ENCODE results near the gene PRRT2. TPM values are rescaled to one million over a fixed set of nuclear protein-coding genes. Genes with fewer than 3 reads are reported as not detected.

Gene PRRT2
- total RNA-seq, 1 donor, result 1.4 TPM

- Histone ChIP-seq H3K4me2 (ENCODE audit: insufficient read depth, low read length) (peak overlapping the region; percentile 83), H3K79me2 (ENCODE audit: insufficient read depth, low read length) (peaks cover 21% of the 10 kb centered on the region), H3K27ac (ENCODE audit: low read depth, low read length) (peak overlapping the region; percentile 96), H3K27me3 (ENCODE audit: insufficient read depth, low read length) (no peaks in the 10 kb centered on the region), H3K9me3 (ENCODE audit: low read depth, low read length) (no peaks in the 10 kb centered on the region), H2AFZ (ENCODE audit: low read length) (peak overlapping the region; percentile 97), H3K4me3 (ENCODE audit: insufficient read depth, low read length) (peak overlapping the region; percentile 93), H3K36me3 (ENCODE audit: insufficient read depth, low read length) (peaks cover 14% of the 10 kb centered on the region), H3K4me1 (ENCODE audit: insufficient read depth, low read length) (peaks cover 11% of the 10 kb centered on the region), H4K20me1 (ENCODE audit: insufficient read depth, low read length) (peaks cover 6% of the 10 kb centered on the region)
- no peak for DNase-seq (ENCODE audit: insufficient read length, low spot score, missing footprints)
- TF ChIP-seq CTCF (IDR thresholded peaks at IDR 0.05; ENCODE audit: extremely low read depth, low read depth, low read length), result no peak
Observed at GRCh38 chr16:29863669-29863984, 51.6 kb downstream of the PRRT2 start.

- DNase-seq (ENCODE audit: insufficient read length, low spot score, missing footprints), result peak; percentile 18
- Histone ChIP-seq H3K4me3 (ENCODE audit: insufficient read depth, low read length) (no peak overlapping the region), H2AFZ (ENCODE audit: low read length) (no peak overlapping the region), H3K4me2 (ENCODE audit: insufficient read depth, low read length) (no peak overlapping the region), H3K36me3 (ENCODE audit: insufficient read depth, low read length) (peaks cover 10% of the 10 kb centered on the region), H3K79me2 (ENCODE audit: insufficient read depth, low read length) (peaks cover 21% of the 10 kb centered on the region), H3K27me3 (ENCODE audit: insufficient read depth, low read length) (no peaks in the 10 kb centered on the region), H4K20me1 (ENCODE audit: insufficient read depth, low read length) (peaks cover 6% of the 10 kb centered on the region), H3K4me1 (ENCODE audit: insufficient read depth, low read length) (peaks cover 11% of the 10 kb centered on the region), H3K27ac (ENCODE audit: low read depth, low read length) (no peak overlapping the region), H3K9me3 (ENCODE audit: low read depth, low read length) (no peaks in the 10 kb centered on the region)
- no peak for TF ChIP-seq CTCF (IDR thresholded peaks at IDR 0.05; ENCODE audit: extremely low read depth, low read depth, low read length)
Observed at GRCh38 chr16:29864205-29864604, 52.2 kb downstream of the PRRT2 start.

Small RNA genes lying within 50 kb of the gene (small RNA-seq; reads per million reads assigned to genes)
- gene AC009133.6, result not detected
- gene AC120114.4, result not detected

Other genes starting within 250 kb of the PRRT2 start
- gene SPN, start 148.9 kb upstream of the PRRT2 start, total RNA-seq, result under 0.01 TPM in 1 of 2 replicates, not detected in the other
- 18.0 and 19.5 TPM in 2 replicates for gene QPRT, start 133.0 kb upstream of the PRRT2 start, total RNA-seq
- 0.59 and 0.72 TPM in 2 replicates for gene C16orf54, start 66.2 kb upstream of the PRRT2 start, total RNA-seq
- not detected in 2 replicates for gene ZG16, start 33.9 kb upstream of the PRRT2 start, total RNA-seq
- 8.3 and 12.4 TPM in 2 replicates for gene KIF22, start 21.4 kb upstream of the PRRT2 start, total RNA-seq
- gene MAZ, start 5.7 kb upstream of the PRRT2 start, total RNA-seq, result 221 and 267 TPM in 2 replicates
- 16.8 and 19.9 TPM in 2 replicates for gene PAGR1, start 4.0 kb downstream of the PRRT2 start, total RNA-seq
- gene MVP, start 8.3 kb downstream of the PRRT2 start, total RNA-seq, result 273 and 274 TPM in 2 replicates
- gene CDIPT, start 51.0 kb downstream of the PRRT2 start, total RNA-seq, result 105 and 107 TPM in 2 replicates
- 1.5 and 2.9 TPM in 2 replicates for gene SEZ6L2, start 87.4 kb downstream of the PRRT2 start, total RNA-seq
- 0.88 and 1.8 TPM in 2 replicates for gene ASPHD1, start 88.3 kb downstream of the PRRT2 start, total RNA-seq
- 8.5 and 11.9 TPM in 2 replicates for gene KCTD13, start 114.0 kb downstream of the PRRT2 start, total RNA-seq
- 74.3 and 84.0 TPM in 2 replicates for gene TMEM219, start 149.9 kb downstream of the PRRT2 start, total RNA-seq
- 37.1 and 39.1 TPM in 2 replicates for gene TAOK2, start 161.7 kb downstream of the PRRT2 start, total RNA-seq
- gene HIRIP3, start 183.4 kb downstream of the PRRT2 start, total RNA-seq, result 3.5 and 5.8 TPM in 2 replicates
- gene INO80E, start 184.0 kb downstream of the PRRT2 start, total RNA-seq, result 14.5 and 16.8 TPM in 2 replicates
- not detected in 2 replicates for gene DOC2A, start 198.8 kb downstream of the PRRT2 start, total RNA-seq
- not detected in 2 replicates for gene C16orf92, start 211.0 kb downstream of the PRRT2 start, total RNA-seq
- gene TLCD3B, start 219.1 kb downstream of the PRRT2 start, total RNA-seq, result 0.36 TPM in 1 of 2 replicates, not detected in the other